Measurements from ENCODE around the gene HMG20A.

DNA sequence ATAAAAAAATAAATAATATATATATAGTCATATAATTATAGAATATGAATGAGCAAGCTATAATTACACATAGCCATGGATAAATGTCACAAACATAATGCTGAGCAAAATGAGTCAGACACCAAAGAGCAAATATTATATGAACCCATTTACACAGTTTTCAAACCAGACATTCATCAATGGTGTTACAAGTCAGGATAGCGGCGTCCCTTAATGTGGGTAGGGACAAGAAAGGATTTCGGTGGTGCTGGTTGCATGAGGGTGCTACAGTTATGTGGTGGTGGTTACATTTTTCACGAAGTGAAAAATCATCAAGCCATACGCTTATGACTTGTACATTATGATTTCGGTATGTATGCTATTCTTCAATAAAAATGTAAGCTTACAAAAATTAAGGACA, 100.5 kb downstream of the HMG20A start:
- TF ChIP-seq, protein P1, sequence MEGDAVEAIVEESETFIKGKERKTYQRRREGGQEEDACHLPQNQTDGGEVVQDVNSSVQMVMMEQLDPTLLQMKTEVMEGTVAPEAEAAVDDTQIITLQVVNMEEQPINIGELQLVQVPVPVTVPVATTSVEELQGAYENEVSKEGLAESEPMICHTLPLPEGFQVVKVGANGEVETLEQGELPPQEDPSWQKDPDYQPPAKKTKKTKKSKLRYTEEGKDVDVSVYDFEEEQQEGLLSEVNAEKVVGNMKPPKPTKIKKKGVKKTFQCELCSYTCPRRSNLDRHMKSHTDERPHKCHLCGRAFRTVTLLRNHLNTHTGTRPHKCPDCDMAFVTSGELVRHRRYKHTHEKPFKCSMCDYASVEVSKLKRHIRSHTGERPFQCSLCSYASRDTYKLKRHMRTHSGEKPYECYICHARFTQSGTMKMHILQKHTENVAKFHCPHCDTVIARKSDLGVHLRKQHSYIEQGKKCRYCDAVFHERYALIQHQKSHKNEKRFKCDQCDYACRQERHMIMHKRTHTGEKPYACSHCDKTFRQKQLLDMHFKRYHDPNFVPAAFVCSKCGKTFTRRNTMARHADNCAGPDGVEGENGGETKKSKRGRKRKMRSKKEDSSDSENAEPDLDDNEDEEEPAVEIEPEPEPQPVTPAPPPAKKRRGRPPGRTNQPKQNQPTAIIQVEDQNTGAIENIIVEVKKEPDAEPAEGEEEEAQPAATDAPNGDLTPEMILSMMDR (IDR thresholded peaks at IDR 0.05 in 8 of 11, conservative IDR thresholded peaks at IDR 0.05 in 3 of 11), result no peak
- TF ChIP-seq POLR2A (IDR thresholded peaks at IDR 0.05), result no peak
- TF ChIP-seq POLR2AphosphoS5 (IDR thresholded peaks at IDR 0.05), result no peak
